ENCODE measurements around the gene GSTO1. TPM values are rescaled to one million over a fixed set of nuclear protein-coding genes. Genes with fewer than 3 reads are reported as not detected.

Gene GSTO1
- total and polyA plus RNA-seq, 2 of the 13 experiments (the other 11 are each of a cell fraction or from before 2014, with no cell fraction given): 228 to 300 TPM

- TF ChIP-seq NFAT5 (CRISPR knock-in tag; IDR thresholded peaks at IDR 0.05) (0 out of 2 replicates have a peak, but pooled peaks have one; percentile 64), RBM22 (optimal IDR thresholded peaks at IDR 0.05; ENCODE audit: low read length) (peak; percentile 23), CREB3 (CRISPR knock-in tag; IDR thresholded peaks at IDR 0.05) (no peak), ATF1 (CRISPR knock-in tag; IDR thresholded peaks at IDR 0.05) (no peak), ARID4A (CRISPR knock-in tag; IDR thresholded peaks at IDR 0.05; ENCODE audit: borderline replicate concordance) (peak; percentile 100), ZBTB33 (CRISPR knock-in tag; IDR thresholded peaks at IDR 0.05) (no peak), THAP8 (CRISPR knock-in tag; IDR thresholded peaks at IDR 0.05; ENCODE audit: borderline replicate concordance) (no peak), KMT2B (CRISPR knock-in tag; IDR thresholded peaks at IDR 0.05) (peak; percentile 94), DMAP1 (CRISPR knock-in tag; IDR thresholded peaks at IDR 0.05) (peak; percentile 53; the same call in 1 of the 2 replicates), ZNF639 (CRISPR knock-in tag; conservative IDR thresholded peaks at IDR 0.05) (peak; percentile 61; the same call in 1 of the 2 replicates), ZNF460 (CRISPR knock-in tag; IDR thresholded peaks at IDR 0.05; ENCODE audit: borderline replicate concordance) (no peak), ZNF740 (CRISPR knock-in tag; IDR thresholded peaks at IDR 0.05) (no peak), TEAD3 (CRISPR knock-in tag; optimal IDR thresholded peaks at IDR 0.05; ENCODE audit: borderline replicate concordance) (peak; percentile 57)
Measured at GRCh38 chr10:104231784-104232612, 22.7 kb upstream of the GSTO1 start, which contains the start of gene CFAP43 (continued).

Data from HepG2 (cell line).